ENCODE data around the gene CTXN3. TPM values are rescaled to one million over a fixed set of nuclear protein-coding genes. Genes with fewer than 3 reads are reported as not detected.
"Not testable (repeated sequence)": the region's sequence is repeated elsewhere in the genome, so short reads cannot be mapped to it uniquely, and the experiment has no call there.

Gene CTXN3
- total RNA-seq, 1 donor from 2014 or later, result not detected

DNA sequence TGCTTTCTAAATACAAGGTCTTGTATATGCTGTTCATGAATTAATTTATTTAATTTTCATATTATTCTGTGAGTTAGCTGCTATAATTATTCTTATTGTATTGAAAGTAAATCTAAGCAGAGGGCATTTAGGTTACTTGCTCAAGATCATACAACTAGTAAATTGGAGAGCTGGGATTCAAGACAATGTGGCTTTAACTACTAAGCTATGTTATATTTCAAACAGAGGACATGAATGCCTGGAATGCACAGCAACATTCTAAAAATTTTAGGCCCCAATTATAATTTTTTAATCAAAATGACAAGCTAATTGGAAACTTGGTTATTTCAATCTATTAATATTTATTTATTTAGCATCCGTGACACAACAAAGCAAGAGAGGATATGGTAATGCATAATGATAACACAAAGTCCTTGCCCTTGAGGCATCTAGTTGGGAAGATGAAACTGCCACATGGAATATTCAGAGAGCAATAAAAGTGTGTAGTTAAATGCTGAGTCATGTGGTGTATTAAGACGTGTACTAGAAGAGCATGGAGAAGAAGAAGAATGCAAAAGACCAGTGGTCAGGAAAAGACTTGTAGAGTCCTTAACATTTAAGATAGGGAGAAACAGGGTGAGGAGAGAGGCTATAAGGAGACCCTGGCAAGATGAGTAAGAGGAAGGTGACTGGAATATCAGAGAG is 24.4 kb downstream of the CTXN3 start:
- H3K9me3 Mint-ChIP-seq (ENCODE audit: low read depth), result peaks cover 11% of the 10 kb centered on the region
- DNase-seq (ENCODE audit: low spot score, unreplicated experiment), result no peak
- TF ChIP-seq, protein P1, sequence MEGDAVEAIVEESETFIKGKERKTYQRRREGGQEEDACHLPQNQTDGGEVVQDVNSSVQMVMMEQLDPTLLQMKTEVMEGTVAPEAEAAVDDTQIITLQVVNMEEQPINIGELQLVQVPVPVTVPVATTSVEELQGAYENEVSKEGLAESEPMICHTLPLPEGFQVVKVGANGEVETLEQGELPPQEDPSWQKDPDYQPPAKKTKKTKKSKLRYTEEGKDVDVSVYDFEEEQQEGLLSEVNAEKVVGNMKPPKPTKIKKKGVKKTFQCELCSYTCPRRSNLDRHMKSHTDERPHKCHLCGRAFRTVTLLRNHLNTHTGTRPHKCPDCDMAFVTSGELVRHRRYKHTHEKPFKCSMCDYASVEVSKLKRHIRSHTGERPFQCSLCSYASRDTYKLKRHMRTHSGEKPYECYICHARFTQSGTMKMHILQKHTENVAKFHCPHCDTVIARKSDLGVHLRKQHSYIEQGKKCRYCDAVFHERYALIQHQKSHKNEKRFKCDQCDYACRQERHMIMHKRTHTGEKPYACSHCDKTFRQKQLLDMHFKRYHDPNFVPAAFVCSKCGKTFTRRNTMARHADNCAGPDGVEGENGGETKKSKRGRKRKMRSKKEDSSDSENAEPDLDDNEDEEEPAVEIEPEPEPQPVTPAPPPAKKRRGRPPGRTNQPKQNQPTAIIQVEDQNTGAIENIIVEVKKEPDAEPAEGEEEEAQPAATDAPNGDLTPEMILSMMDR (IDR thresholded peaks at IDR 0.05; ENCODE audit: unreplicated experiment), result no peak

DNA sequence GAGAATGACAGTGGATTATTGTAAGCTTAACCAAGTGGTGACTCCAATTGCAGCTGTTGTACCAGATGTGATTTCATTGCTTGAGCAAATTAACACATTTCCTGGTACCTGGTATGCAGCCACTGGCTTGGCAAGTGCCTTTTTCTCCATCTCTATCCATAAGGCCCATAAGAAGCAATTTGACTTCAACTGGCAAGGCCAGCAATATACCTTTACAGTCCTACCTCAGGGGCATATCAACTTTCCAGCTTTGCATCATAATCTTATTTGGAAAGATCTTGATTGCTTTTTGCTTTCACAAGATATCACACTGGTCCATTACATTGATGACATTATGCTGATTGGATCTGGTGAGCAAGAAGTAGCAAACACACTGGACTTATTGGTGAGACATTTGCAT is 28.1 kb downstream of the CTXN3 start:
- DNase-seq (ENCODE audit: low spot score, unreplicated experiment); H3K27ac Mint-ChIP-seq; H3K36me3 Mint-ChIP-seq (ENCODE audit: insufficient read depth); H3K4me1 Mint-ChIP-seq (ENCODE audit: low read depth); H3K4me3 Mint-ChIP-seq (ENCODE audit: low read depth); H3K27me3 Mint-ChIP-seq: not testable (repeated sequence)
- H3K9me3 Mint-ChIP-seq (ENCODE audit: low read depth), result peaks cover 12% of the 10 kb centered on the region

More for the DNA sequence above, 24.4 kb downstream of the CTXN3 start:
- H3K27me3 Mint-ChIP-seq, result no peaks in the 10 kb centered on the region
- no peak overlapping the region for H3K4me3 Mint-ChIP-seq (ENCODE audit: low read depth)
- H3K36me3 Mint-ChIP-seq (ENCODE audit: insufficient read depth), result no peaks in the 10 kb centered on the region
- peaks cover 3% of the 10 kb centered on the region for H3K4me1 Mint-ChIP-seq (ENCODE audit: low read depth)
- H3K27ac Mint-ChIP-seq, result no peak overlapping the region

DNA sequence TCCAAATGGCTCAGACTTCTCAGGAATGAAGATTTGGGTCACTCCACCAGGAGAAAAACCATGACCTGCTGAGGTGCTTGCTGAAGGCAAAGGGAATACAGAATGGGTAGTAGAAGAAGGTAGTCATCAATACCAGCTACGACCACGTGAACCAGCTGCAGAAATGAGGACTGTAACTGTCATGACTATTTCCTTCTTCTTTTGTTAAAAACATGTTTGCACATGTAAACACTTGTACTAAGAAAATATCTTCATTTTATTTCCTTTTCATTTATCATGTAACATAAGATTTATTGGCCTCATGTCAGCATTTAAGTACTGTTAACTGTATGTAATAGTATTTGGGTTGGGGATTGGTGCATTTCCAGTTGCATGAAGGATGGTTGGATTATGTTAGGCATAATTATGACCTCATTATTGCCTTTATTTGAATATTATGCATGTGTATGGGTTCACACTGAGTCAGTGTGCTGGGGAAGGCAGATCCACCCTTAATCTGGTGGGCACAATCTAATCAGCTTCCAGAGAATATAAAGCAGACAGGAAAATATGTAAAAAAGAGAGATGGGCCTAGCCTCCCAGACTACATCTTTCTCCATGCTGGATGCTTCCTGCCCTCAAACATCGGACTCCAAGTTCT is 30.9 kb downstream of the CTXN3 start:
- H3K4me1 Mint-ChIP-seq (ENCODE audit: low read depth); H3K27ac Mint-ChIP-seq; H3K4me3 Mint-ChIP-seq (ENCODE audit: low read depth); H3K27me3 Mint-ChIP-seq; DNase-seq (ENCODE audit: low spot score, unreplicated experiment); H3K36me3 Mint-ChIP-seq (ENCODE audit: insufficient read depth): not testable (repeated sequence)
- H3K9me3 Mint-ChIP-seq (ENCODE audit: low read depth), result peaks cover 11% of the 10 kb centered on the region

DNA sequence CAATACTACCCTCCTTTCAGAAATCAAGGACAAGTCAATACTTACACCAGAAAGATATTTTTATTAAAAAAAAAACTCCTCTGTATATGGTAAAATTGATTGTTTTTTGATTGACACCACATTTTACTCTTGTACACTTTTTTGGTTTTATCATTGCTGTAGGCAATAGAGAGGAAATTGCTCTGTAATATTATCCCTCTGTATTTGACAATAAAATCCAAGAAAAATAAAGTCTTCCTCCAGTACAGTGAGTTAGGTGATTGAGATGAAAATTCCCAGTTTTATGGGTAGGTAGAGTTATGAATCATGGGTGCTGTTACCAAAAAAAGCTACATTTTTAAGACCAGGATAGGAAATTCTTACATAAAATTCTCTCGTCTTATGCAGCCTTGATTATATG is 31.7 kb downstream of the CTXN3 start:
- H3K36me3 Mint-ChIP-seq (ENCODE audit: insufficient read depth), result no peaks in the 10 kb centered on the region
- TF ChIP-seq, protein P1 (IDR thresholded peaks at IDR 0.05; ENCODE audit: unreplicated experiment), result no peak

DNA sequence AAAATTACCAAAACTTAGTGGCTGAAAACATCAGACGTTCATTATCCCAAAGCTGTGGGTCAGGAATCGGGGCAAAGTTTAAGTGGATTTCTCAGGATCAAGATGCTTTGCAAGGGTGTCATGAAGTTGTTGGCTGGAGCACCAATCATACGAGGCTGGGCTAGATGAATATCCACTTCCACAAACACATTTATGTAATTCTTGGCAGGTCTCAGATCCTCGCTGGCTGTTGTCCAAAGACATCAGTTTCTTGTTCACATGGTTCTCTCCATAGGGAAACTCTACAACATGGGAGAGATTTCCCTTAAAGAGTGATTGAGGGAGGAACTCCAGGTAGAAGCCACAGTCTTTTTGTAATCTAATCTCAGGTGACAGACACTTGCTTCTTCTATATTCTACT is 34.1 kb downstream of the CTXN3 start:
- Mint-ChIP-seq H3K27ac (no peak overlapping the region), H3K36me3 (ENCODE audit: insufficient read depth) (no peaks in the 10 kb centered on the region), H3K4me1 (ENCODE audit: low read depth) (no peaks in the 10 kb centered on the region), H3K9me3 (ENCODE audit: low read depth) (peaks cover 6% of the 10 kb centered on the region), H3K4me3 (ENCODE audit: low read depth) (no peak overlapping the region), H3K27me3 (peaks cover 2% of the 10 kb centered on the region)
- TF ChIP-seq, protein P1 (IDR thresholded peaks at IDR 0.05; ENCODE audit: unreplicated experiment), result no peak
- DNase-seq (ENCODE audit: low spot score, unreplicated experiment), result no peak

More for the DNA sequence above, 31.7 kb downstream of the CTXN3 start:
- peaks cover 9% of the 10 kb centered on the region for H3K9me3 Mint-ChIP-seq (ENCODE audit: low read depth)
- no peaks in the 10 kb centered on the region for H3K4me1 Mint-ChIP-seq (ENCODE audit: low read depth)
- H3K4me3 Mint-ChIP-seq (ENCODE audit: low read depth), result no peak overlapping the region
- no peaks in the 10 kb centered on the region for H3K27me3 Mint-ChIP-seq
- no peak overlapping the region for H3K27ac Mint-ChIP-seq
- DNase-seq (ENCODE audit: low spot score, unreplicated experiment), result no peak

DNA sequence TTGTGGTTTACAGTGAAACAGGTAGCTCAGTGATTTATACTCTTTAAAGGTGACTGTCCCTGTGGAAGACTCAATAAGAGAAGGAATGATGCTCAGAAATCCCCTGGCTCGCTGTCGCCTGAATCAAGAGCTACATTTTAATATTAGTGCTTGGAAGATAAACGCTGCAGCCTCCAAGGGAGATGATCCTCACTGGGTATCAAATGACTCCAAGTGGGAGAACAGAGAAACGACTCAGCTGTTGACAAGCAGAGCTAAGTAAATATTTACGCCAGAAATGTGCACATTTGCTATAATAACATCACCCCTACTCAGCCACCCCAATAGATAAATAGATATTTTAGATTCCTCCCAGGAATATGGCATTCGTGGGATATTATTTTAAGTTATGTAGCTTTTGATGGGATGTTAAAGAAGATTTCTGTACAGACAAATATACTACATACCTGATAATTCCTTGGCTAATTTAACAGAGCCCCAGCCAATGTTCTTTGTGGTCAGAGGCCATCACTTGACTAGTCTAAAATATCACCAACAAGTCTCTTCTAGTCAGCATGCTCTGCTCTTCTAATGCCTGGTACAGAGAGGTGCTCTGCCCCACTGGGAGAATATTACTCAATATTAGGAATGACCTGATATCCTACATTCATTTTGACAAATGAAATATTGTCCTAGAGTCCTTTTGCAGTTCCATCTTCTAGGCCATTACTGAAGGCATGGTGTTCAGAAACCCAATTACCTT is 36.0 kb downstream of the CTXN3 start:
- Mint-ChIP-seq H3K27me3 (peaks cover 2% of the 10 kb centered on the region), H3K4me3 (ENCODE audit: low read depth) (no peak overlapping the region), H3K36me3 (ENCODE audit: insufficient read depth) (no peaks in the 10 kb centered on the region), H3K4me1 (ENCODE audit: low read depth) (no peaks in the 10 kb centered on the region), H3K27ac (no peak overlapping the region), H3K9me3 (ENCODE audit: low read depth) (peaks cover 3% of the 10 kb centered on the region)
- TF ChIP-seq, protein P1 (IDR thresholded peaks at IDR 0.05; ENCODE audit: unreplicated experiment), result no peak
- no peak for DNase-seq (ENCODE audit: low spot score, unreplicated experiment)

Data from progenitor cell of endocrine pancreas (in vitro differentiated cells).